Measurements from ENCODE around the gene SDK1.

Gene SDK1

DNA sequence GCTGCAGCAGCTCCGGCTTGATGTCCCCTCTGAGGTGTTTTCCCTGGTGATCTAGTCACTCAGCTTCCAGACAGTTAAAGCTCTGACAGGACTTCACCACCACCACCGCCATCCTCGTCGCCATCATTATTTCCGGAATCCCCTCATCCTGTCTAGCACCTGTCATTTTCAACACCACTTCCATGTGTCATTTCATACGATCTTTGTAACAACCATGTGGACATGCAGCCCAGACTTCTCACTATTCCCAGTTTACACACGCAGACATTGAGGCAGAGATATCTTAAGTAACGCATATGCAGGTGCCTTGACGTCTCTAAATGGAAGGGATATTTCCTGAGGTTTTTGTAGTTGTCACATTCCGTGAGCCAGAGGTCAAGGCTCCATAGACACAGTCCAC is 850.5 kb downstream of the SDK1 start:
- no peak for DNase-seq

- DNase-seq, result no peak
Measured at GRCh38 chr7:4151926-4152549, 851.0 kb downstream of the SDK1 start.

- no peak for DNase-seq
Measured at GRCh38 chr7:4154882-4155535, 854.0 kb downstream of the SDK1 start.

GRCh38 chr7:4156190-4156589 is 855.1 kb downstream of the SDK1 start:
- DNase-seq, result no peak

DNA sequence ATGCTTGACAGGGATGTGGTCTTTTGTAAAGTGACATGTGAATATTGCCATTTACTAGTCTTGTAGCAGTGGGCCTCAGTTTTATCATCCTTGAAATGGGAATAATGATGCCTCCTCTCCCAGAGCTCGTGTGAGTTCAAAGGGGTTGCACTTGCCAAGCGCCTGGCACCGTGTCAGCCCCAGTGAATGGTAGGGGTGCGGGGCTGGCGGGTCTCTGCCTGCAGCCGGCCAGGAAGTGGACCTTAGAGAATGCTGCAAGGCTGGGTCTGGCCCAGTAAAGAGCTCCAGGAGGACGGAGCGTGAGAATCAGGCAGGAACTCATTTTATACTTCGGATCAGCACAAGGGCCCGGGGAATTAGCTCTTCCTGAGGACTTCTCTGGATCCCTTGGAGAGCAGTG is 856.6 kb downstream of the SDK1 start:
- DNase-seq, result no peak

- no peak for DNase-seq
Measured at GRCh38 chr7:4158441-4159153, 857.5 kb downstream of the SDK1 start.

- no peak for DNase-seq
Measured at GRCh38 chr7:4159154-4159501, 858.1 kb downstream of the SDK1 start.

DNA sequence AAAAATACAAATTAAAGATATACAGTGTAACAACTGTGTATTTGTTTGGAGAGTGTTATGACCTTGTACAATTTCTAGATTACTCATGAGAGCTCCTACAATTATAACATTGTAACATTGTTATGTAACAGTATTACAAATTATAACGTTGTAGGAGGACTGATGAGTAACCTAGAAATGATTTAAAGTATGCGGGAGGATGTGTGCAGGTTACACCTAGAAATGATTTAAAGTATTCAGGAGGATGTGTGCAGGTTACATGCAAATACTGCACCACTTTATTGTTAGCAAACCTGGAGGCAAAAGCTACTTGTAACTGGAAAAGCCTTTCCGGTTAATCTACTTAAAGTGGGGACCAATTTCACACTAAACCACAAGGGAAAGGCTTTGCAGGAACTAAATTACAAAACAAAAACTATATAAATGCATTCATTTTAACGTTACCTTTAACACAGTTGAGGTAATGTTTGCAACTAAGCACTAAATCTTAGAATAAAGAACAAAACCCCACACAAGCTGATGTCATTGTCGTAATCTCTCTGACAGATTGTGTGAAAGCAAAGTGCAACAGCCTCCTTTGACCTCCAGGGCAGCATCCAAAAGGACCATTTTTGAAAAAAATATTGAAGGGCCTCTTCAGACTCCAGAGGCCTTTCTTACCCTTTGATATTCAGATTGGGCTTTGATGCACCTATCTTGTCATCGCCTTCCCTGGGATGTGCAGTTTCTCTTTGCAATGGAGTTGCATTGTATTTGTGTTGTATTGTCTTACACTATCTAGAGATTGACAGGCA is 858.9 kb downstream of the SDK1 start:
- no peak for DNase-seq

GRCh38 chr7:4162884-4163564 is 862.0 kb downstream of the SDK1 start:
- no peak for DNase-seq

DNA sequence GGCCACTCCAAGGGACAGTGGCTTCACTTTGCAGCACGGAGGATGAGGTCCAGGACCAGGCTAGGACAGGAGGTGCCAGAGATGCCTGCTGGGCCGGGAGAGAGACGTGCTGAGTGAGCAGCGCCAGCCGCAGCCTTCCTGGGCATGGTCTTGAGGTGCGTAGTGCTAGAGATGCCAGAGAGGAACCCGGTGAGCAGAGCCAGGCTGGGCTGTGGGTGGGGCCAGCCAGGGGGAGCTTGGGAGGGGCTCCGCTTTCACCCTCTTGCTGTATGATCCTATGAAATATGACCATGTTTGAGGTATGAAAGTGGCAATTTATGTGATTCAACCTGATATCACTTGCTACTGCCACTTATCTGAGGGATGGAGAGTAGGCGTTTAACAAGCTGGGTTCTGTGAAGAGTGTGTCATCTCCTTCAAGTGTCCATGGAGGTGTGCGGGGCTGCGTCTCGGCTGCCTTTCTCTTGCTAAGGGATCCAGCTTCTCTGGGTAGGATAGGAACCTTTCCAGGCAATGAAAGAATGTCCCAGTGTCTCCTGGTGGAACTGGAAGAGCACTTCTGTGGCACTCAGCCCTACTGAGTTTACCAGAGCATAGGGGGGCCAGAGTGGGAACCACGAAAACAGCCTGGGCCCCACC is 862.6 kb downstream of the SDK1 start:
- DNase-seq, result no peak

GRCh38 chr7:4164556-4164955 is 863.5 kb downstream of the SDK1 start:
- no peak for DNase-seq

DNA sequence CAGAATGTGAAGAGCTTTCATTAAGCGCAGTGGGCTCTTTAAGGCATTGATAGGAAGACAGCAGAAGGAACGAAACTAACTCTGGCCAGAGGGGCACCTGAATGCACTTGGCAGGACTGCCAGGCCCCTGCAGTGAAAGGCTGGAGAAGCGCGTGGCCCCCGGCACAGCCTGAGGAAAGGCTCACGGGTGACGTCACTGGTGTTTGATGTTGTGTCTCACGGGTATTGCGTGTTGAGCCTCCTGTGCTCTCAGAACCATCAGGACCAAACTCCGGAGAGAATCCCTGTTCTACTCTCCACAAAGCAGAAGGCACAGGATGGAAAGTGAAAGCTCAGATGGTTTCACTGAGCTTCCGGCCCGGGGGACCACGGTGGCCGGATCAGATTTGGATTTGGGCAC is 865.3 kb downstream of the SDK1 start:
- DNase-seq, result no peak

DNA sequence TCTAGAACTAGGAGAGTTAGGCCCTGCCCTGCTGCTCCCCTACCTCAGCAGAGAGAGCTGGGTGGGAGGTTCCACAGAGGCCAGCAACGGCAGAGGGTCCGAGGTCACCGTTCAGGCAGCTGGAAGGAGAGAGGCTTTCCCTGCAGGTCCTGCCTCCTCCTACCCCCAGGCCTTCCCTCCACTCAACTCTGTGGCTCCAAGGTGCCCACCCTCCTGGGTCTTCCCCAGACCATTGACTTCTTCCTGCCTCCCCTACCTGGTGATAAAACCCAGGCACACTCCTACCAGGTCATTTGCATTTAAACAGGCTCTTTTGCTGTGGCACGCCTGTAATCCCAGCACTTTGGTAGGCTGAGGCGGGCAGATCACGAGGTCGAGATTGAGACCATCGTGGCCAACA is 865.8 kb downstream of the SDK1 start:
- no peak for DNase-seq

DNA sequence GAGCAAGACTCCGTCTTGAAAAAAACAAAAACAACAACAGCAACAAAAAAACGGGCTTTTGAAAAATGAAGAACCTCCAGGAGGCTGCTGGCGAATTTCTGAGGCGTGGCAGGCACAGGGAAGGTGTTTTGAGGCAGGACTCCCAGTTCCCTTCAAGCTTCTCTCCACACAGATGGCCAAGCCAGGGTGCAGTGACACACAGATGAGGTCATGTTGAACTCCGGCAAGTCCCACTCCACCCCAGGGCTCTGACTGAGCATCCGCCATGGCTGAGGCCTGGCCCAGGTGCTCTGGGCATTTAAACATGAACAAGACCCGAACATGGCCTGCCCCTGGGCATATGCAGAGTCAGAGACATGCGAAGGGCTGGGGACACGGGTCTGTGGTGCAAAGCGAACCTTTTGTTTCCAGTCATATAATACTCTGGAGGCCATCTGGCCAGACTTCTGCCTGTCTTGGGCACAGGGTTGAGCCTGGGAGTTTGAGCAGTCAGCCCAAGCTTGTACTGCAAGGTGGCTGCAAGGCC is 866.4 kb downstream of the SDK1 start:
- DNase-seq, result no peak

DNA sequence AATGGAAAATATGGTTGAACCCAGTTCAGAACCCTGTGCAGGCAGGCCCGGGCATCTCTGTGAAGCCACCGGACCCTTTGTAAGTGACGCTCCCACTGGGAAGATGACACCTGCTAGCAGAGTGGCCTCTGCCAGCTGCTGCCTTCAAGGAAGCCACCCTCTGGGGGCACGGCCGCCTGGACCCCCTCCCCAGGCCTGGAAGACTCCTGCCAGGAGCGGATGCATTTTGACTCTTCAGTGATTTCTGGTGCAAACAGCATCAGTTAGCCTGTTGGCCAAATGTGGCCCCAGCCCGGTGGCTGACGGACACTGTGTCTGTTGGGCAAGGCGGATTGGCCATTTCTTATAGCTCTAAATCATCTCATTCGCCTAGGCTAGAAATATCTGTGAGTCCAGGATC is 867.0 kb downstream of the SDK1 start:
- no peak for DNase-seq

GRCh38 chr7:4168541-4168940 is 867.5 kb downstream of the SDK1 start:
- DNase-seq, result no peak

DNA sequence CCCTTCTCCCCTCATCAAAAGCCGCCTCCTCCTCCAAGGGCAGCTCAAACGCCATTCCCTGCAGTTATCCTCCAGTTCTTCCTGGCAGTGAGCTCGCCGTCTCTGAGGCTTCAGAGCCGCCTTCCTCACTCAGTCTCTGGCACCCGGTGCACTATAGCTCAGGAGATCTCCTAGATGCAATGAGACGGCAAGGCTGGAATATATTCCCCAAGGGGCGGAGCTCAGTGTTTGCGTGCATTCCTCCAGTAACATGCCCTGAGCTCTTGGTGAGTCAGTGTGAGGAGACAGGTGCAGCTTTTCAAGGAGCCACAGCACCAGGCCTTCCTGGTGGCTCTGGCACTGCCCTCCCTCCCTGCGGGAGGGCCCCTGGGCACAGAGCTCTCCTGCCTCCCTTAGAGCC is 868.4 kb downstream of the SDK1 start:
- no peak for DNase-seq

DNA sequence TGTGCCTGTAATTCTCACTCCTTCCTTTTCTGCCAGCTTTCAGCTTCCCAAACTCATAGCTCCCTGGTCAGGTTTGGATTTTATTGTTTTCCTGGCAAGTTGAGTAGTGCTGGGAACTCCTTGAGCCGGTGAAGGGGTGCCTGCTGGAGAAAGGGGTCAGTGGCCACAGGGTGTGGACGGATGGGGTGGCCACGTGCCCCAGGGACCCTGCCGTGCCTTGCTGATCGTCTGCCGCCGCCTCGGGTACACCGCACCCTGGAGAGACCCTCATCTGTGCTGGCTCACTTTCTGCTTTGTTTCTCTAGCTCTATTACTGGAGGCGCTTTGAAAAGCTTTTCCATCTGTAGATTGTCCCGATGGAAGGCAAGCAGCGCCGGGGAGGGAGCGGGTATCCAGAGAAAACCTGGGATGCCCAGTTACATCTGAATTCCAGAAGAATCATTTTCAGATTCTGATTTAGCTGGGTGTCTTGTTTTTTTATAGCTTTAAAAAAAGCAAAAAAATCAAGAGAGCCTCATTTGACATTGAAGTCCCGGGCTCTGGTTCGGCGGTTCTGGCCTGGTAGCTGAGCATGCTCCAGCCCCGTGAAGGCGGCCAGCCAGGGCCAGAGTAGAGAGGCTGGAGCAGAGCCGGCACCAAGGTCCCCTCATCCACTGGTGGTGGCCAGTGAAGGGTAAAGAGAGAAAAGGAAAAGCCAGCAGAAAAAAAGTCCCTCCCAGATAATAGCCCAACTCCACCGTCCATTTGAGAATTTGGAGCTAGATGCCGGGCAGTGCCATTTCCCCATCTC is 870.1 kb downstream of the SDK1 start:
- no peak for DNase-seq

- DNase-seq, result no peak
Measured at GRCh38 chr7:4172883-4173282, 871.8 kb downstream of the SDK1 start.

DNA sequence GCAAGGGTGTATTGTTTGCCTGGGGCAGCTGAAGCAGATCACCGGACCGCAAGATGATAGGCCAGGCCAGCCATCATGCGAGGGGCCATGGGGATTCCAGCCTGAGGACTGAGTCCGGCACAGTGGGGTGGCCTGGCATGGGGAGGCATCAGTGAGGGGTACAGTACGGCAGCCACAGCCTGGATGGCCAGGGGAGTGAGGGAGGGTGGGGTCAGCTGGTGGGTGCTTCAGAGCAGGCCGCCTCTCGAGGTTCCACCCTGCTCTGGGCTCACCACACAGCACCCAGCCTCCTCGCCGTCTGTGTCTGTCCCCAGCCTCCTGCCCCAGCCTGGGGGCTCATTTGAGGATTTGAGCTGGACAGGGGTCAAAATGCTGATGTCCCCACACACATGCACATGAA is 872.6 kb downstream of the SDK1 start:
- DNase-seq, result no peak

DNA sequence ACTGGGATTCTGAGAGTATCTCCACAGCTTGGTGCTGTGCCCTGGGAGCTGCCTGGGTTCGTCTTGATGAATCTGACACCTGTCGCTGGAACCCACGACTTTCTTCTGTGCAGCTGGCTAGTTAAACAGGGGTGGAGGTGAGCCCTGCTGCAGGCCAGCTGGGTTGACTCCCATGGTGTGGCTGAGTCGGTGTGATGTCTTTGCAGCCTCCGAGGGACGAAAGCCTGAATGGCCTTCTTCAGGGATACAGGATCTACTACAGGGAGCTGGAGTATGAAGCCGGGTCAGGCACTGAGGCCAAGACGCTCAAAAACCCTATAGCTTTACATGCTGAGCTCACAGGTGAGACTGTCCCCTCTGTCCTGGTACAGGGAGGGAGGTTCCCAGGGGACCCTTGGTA is 873.0 kb downstream of the SDK1 start:
- no peak for DNase-seq

DNA sequence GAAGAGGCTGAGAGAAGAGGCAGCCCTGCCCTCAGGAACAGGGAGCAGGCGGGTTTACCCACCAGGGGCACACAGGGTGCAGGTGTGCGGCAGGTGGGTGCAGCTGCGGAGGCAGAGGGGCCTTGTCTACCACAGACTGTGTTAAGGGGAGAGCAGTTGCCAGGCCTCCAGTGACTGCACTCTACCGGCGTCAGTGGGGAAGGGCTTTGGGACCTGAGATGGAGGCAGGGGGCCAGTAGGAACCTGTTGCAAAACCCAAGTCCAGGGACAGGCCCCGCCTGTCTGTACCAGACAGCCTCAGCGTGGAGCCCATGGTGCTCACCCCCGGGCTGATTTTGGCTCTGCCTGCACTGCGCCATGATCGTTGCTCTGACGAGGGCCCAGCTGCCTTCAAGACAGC is 873.4 kb downstream of the SDK1 start:
- no peak for DNase-seq

Measured in NCI-H446 treated with DMSO at 0.1 percent for 48 hours (cell line).